Activated CD8-positive, alpha-beta memory T cell treated with anti-CD3 and anti-CD28 coated beads for 36 hours (primary cell): ENCODE measurements around the gene AMPD2. TPM values are rescaled to one million over a fixed set of nuclear protein-coding genes. Genes with fewer than 3 reads are reported as not detected.
"Not testable (repeated sequence)": the region's sequence is repeated elsewhere in the genome, so short reads cannot be mapped to it uniquely, and the experiment has no call there.

Source experiments
- CTCF ChIA-PET: fragments of 350-600 bp; sonication (Branson Sonifier 250); formaldehyde crosslinking; loops from one replicate; lab custom pipeline; 2021; ENCODE audit warnings: antibody characterized with exemption; lab: Charles Lee
- POLR2A ChIA-PET: fragments of 350-600 bp; sonication (Branson Sonifier 250); formaldehyde crosslinking; loops from one replicate; lab custom pipeline; 2021; ENCODE audit warnings: antibody characterized with exemption; lab: Charles Lee
- total RNA-seq, 2 experiments: library from RNA; stranded (reverse); gene quantifications; one replicate each; pipeline ENCODE4 v1.2.3, GENCODE V29; 2021

AMPD2 gene
- total RNA-seq, 2 experiments from 2014 or later, result 82.3 to 101 TPM

DNA sequence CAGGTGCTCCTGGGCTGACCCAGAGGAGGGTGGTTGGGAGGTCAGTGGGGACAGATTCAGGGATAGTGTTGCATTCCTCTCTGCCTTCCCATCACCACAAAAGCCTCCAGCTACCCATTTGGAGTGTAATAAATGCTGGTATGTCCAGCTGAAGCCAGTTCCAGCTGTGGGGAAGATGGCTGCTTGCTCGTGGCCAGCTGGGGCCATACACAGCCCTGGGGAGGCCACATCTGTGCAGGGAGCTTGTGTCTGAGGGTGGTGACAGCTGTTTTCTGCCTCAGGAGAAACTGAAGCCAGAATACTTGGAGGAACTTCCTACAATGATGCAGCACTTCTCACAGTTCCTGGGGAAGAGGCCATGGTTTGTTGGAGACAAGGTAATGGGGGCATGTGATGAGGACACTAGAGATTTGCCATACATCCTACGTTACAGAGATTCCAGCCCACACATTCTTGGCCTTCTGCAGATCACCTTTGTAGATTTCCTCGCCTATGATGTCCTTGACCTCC lies 39.0 kb downstream of the AMPD2 start:
- POLR2A ChIA-PET, result no interaction called here
- CTCF ChIA-PET, result no interaction called here

DNA sequence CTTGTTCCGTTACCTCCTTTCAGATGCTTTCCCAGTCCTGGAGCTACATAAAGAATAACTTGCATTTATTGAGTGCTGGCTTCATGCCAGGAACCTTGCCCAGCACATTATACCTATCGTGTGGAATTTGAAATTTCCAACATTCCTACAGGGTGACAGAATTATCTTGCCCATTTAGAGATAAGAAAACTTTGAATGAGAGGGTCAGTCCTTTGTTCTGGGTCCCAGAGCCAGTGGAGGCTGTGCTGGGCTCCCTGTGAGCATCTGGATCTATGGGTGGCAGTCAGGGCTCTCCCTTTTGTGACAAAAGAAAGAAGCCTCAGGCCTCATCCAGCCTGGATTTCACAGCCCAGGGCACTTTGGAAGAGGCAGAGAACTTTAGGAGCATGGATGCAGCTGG lies 39.5 kb downstream of the AMPD2 start:
- POLR2A ChIA-PET, result no interaction called here
- CTCF ChIA-PET, result no interaction called here

DNA sequence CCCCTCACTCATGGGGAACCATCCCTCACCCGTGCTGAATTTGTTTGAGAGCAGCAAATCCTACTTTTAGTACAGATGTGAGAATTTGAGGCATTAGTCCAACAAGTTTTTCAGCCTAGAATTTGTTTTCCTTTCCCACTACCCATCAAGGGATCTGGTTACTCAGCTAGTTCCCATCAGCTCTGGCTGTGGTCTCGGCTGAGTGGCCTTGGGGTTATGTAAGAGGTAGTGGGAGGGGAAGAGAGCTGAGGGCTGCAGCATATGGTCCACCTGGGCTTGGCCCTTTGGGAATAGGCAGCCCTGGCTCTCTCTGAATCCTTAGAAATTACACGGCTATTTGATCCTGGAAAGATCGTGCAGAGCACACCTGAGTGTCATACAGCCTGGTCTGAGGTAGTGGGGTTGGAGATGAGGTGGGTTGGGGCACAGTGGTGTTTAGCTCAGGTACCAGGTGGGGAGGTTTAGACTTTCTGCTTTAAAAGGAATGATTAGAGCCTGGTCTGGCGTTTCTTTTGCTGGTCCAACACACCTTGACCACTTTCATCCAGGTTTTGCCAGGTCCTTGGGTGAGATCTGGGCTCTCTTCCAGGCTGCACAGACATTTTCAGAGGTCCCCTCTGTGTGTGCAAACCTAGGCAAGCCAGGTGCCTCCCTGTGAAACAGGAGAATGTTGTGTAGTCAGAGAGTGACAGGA lies 40.5 kb downstream of the AMPD2 start:
- ChIA-PET POLR2A (no interaction called here), CTCF (no interaction called here)

DNA sequence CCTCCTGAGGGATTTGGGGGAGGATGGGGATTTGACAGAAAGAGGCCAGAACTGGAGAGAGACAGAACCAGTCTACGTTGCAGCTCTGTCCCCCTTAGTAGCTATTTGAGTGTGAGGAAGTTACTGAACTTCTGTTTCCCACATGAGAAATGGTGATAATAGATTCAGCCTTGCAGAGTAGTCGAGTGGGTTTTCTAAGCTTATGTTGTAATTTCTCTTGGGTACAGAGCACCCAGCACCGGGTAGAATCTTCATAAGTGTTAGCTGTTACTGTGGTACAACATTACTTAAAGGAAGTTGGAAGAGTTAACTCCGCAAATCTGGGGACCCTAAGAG lies 41.0 kb downstream of the AMPD2 start:
- CTCF ChIA-PET, result interaction anchor here (2.7 kb wide), 1 partner anchor 20 kb away, joined by 9 read pairs; no protein-coding TSS in a partner anchor
- POLR2A ChIA-PET, result not testable (repeated sequence)

DNA sequence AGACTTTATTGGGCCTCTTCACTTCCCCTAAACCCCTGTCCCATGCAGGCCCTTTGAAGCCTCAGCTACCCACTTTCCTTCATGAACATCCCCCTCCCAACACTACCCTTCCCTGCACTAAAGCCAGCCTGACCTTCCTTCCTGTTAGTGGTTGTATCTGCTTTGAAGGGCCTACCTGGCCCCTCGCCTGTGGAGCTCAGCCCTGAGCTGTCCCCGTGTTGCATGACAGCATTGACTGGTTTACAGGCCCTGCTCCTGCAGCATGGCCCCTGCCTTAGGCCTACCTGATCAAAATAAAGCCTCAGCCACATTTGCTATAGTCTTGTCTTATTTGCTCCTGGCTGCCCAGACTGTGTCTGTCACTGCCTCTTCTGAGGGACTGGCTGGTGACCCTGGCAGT lies 41.8 kb downstream of the AMPD2 start:
- CTCF ChIA-PET, result interaction anchor here (2.7 kb wide), 1 partner anchor 21 kb away, joined by 9 read pairs; no protein-coding TSS in a partner anchor
- POLR2A ChIA-PET, result no interaction called here

DNA sequence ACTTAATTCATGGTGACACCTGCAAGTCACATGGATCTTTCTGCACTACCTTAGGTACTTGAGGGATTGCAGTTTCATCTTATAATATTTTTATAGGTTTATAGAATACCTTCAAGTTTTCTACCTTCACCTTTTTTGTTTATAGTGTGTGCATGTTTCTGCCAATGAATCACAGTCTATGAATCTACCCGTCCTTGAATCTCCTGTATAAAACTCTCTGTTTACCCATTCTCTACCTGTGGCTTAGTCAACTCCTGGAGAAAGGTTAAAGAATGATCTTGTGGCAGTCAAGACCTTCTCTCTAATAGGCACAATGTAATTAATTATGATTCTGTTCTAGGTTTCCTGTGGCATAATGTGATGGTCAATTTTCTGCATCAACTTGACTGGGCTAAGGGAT lies 45.0 kb downstream of the AMPD2 start:
- ChIA-PET POLR2A (no interaction called here), CTCF (no interaction called here)

DNA sequence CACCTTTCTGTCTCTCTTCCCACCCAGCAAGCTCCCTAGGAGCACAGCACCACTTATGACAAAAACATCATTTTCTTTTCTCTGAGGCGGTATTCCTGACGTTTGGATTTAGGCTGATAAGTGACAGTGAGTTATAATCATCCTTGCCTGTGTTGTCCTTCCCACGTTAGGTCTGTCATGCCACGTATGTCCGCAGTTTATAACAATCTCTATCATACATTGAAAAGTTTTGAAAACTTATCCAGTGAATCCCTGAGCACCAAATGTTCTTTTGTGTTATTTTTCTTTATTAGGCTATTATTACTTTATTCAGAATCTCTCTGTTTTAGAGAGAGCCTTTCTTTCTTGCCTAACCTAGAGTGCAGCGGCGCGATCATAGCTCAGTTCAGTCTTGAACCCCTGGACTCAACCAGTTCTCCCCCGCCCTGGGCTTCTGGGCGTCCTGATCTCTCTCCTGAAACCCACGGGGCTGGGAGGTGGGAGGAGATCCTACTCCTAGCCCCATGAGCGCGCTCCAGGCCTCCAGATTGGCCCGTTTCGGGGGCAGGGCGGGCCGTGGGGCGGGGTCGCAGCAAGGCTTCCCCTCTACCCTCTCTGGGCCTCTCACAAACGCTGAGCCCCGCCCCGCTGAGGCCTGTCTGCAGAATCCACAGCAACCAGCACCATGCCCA lies 48.0 kb downstream of the AMPD2 start, which contains the start of gene GSTM2:
Gene GSTM2 (plus strand): TSS at position 606 of the 671 bp plus-strand sequence. CDS start 59 bp downstream, at position 665.
- ChIA-PET CTCF (interaction anchor here (0.9 to 1.4 kb wide), 2 partner anchors 24 to 109 kb away, joined by 3 read pairs; no protein-coding TSS in a partner anchor), POLR2A (no interaction called here)

DNA sequence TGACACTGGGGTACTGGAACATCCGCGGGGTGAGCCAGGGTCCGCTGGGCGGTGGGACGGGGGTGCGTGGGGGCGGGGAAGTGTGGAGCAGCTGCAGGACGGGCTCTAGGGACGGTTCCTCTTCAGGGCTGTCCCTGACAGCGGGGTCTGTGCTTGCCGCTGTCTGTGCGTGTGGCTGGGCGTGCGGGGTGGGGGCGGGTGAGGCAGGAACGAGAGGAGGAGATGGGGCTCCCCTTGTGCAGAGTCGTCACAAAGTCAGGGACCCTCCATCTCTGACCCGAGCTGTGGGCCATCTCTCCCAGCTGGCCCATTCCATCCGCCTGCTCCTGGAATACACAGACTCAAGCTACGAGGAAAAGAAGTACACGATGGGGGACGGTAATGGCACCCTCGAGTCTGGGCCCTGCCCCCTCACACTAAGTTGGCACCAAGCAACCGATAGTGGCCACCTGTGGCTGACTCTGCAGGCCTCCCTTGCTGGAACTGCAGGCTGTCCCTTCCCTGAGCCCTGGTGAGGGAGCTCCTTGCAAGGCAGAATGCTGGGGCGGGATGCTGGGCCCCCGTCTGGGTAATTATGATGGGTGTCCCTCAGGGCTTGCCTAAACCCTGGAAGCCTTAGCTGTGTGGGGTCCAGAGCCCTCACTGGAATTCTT lies 48.6 kb downstream of the AMPD2 start:
- ChIA-PET CTCF (interaction anchor here (0.9 to 1.4 kb wide), 3 partner anchors 25 to 109 kb away, joined by 3 read pairs; no protein-coding TSS in a partner anchor), POLR2A (no interaction called here)

DNA sequence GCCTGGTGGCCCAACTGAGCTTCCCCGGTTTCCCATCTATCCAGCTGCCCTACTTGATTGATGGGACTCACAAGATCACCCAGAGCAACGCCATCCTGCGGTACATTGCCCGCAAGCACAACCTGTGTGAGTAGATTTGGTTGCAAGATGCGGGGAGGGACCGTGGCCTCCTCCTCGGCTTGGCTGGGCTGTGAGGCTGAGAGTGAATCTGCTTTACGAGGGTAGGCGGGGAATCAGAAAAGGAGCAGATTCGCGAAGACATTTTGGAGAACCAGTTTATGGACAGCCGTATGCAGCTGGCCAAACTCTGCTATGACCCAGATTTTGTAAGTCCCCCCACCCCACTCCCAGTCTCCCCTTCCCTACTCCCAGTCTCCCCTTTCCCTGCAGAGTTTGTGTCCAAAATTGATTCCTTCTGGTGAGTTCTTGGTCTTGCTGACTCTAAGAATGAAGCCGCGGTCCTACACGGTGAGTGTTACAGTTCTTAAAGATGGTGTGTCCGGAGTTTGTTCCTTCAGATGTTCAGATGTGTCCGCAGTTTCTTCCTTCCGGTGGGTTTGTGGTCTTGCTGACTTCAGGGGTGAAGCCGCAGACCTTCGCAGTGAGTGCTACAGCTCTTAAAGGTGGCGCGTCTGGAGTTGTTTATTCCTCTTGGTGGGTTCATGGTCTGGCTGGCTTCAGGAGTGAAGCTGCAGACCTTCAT lies 49.8 kb downstream of the AMPD2 start:
- ChIA-PET POLR2A (interaction anchor here (0.6 kb wide), 1 partner anchor 290 kb away, joined by 3 read pairs; no protein-coding TSS in a partner anchor), CTCF (interaction anchor here (1.2 to 2.0 kb wide), 2 partner anchors 28 to 29 kb away, joined by 3 to 7 read pairs; no protein-coding TSS in a partner anchor)

DNA sequence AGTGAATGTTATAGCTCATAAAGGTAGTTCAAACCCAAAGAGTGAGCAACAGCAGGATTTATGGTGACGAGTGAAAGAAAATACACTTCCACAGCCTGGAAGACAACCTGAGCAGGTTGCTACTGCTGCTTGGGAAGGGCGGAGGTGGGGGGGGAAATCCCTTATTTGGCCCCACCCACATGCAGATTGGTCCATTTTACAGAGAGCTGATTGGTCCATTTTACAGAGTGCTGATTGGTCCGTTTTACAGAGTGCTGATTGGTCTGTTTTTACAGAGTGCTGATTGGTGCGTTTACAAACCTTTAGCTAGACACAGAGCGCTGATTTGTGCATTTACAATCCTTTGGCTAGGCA lies 50.3 kb downstream of the AMPD2 start:
- CTCF ChIA-PET, result interaction anchor here (2.0 kb wide), 1 partner anchor 29 kb away, joined by 7 read pairs; no protein-coding TSS in a partner anchor
- POLR2A ChIA-PET, result interaction anchor here (0.6 kb wide), 1 partner anchor 291 kb away, joined by 3 read pairs; no protein-coding TSS in a partner anchor

DNA sequence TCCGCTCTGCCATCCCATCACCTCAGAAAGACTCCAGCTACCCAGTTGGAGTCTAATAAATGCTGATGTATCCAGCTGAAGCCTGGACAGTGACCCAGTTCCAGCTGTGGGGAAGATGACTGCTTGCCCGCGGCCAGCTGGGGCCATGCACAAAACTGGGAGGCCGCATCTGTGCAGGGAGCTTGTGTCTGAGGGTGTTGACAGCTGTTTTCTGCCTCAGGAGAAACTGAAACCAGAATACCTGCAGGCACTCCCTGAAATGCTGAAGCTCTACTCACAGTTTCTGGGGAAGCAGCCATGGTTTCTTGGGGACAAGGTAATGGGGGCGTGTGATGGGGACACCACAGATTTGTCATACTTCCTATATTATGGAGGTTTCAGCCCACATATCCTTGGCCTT lies 51.4 kb downstream of the AMPD2 start:
- CTCF ChIA-PET, result interaction anchor here (0.6 to 2.0 kb wide), 2 partner anchors 31 to 266 kb away, joined by 6 to 7 read pairs; no protein-coding TSS in a partner anchor
- POLR2A ChIA-PET, result no interaction called here

DNA sequence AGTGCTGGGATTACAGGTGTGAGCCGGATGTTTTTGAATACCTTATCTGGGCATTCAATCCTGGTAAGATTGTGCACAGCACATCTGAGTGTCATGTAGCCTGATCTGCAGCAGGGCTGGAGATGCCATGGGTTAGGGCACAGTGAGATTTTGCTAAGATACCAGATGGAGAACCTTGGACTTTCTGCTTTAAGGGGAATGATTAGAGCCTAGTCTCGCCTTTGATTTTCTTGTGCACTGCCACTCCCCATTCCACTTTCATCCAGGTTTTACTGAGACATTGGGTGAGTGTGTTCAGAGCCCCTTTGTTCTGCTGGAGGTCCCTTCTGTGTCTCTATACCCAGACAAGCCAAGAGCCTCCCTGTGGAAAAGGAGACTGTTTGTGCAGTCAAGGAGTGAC lies 54.2 kb downstream of the AMPD2 start:
- POLR2A ChIA-PET, CTCF ChIA-PET: not testable (repeated sequence)

DNA sequence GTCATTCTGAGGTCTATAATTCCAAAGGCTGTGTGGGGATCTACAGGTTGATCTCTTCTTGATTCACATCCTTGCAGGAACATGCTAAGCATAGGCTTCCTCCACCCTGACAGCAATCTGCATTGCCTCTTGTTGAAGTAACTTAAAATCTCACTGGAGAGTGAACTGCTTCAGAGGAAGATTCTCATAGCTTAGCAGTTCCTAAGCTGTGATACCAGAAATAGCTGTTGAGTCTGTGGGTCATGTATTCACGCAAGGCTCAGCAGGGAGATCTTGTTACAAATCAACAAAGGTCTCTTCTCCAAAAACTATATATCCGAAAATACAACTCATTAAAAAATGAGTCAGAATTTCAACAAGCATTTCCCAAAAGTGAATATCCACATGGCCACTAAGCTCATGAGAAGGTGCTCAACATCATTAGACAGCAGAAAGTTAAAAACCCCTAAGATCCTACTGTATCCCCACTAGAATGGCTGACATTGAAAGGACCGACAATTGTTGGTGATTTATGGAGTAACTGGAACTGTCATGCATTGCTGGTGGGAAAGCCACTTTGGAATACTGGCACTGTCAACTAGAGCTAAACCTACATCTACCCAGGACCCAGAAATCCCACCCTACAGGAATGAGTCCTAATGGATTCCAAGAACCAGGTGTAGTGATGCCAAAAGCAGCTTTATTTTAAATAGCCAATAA lies 57.2 kb downstream of the AMPD2 start:
- POLR2A ChIA-PET, result interaction anchor here (0.6 kb wide), 1 partner anchor 164 kb away, joined by 3 read pairs; no protein-coding TSS in a partner anchor
- CTCF ChIA-PET, result not testable (repeated sequence)

DNA sequence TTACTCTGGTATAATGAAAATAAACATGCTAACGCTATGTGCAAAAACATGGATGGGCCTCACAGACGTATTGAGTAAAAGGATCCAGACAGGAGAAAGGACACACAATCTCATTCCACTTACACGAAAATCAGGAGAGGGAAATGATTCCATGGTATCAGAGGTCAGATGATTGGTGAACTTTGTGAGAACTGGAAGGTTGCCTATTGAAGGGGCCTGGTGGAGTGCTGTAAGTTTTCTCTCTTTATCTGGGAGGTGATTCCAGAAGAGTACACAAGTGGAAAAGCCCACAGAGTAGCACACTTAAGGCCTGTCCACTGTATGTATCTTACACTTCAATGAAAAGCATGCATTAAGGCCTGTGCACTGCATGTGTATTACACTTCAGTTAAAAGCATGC lies 57.8 kb downstream of the AMPD2 start:
- CTCF ChIA-PET, result no interaction called here
- POLR2A ChIA-PET, result no interaction called here

DNA sequence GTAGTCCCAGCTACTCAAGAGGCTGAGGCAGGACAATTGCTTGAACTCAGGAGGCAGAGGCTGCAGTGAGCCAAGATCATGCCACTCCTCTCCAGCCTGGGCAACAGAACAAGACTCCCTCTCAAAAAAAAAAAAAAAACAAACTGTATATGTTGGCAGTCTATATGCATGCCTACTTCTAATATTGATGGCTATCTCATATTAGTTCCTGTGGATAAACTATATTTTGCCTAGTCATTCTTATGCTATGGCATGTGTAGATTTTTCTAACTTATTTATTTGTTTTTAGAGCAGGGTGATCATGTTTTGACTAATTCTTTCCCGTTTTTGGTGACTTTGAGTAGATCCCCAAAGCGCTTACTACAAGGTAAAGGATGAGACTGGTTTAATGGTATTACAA lies 59.0 kb downstream of the AMPD2 start:
- CTCF ChIA-PET, result interaction anchor here (0.7 kb wide), 1 partner anchor 350 kb away, joined by 3 read pairs; no protein-coding TSS in a partner anchor

More for the DNA sequence above, 59.0 kb downstream of the AMPD2 start:
- POLR2A ChIA-PET, result not testable (repeated sequence)
